Stimulated activated naive CD8-positive, alpha-beta T cell treated with anti-CD3 and anti-CD28 coated beads, Interleukin-15, Interleukin-2, amounts not matched to agents 100 U/mL and 50 U/mL, for 24 hours (primary cell): Measurements from ENCODE around the gene YES1.
A peak's percentile ranks its signal among the peaks of the same experiment; 100 is the strongest.
"Not testable (repeated sequence)": the region's sequence is repeated elsewhere in the genome, so short reads cannot be mapped to it uniquely, and the experiment has no call there.

Experiments
- ATAC-seq: fragments of 150-1000 bp; cut with Tn5 transposase; one replicate; pipeline ENCODE4 v1.10.0; 2021
- DNase-seq: peaks from one replicate; pipeline ENCODE4 v3.0.0; 2021

Gene YES1

DNA sequence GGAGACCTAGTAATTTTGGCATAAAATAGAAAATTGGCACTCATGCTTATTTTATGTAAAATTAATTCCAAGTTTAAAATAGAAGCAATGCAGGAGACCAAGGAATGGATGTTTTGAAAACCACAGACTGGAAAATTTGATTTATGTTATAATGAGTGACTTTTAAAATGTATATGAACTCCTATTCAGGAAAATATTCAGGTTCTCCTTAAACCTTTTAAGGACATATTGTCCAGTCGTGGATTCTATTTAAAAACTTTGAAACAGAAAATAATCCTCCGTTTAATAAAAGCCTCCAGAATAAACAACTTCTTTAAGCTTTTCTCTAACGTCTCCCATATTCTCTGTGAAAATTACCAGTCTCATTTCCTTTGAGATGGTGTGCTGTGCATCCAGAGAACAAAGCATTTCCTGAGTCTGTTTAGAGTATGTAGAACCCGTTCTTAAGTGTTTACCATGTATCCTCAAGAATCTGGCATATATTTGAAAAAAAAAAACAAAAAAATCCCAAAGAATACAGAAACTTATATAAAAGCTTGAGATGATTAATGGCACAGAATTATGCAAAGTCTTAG, 8.6 kb upstream of the YES1 start:
- DNase-seq (no peak), ATAC-seq (no peak)

DNA sequence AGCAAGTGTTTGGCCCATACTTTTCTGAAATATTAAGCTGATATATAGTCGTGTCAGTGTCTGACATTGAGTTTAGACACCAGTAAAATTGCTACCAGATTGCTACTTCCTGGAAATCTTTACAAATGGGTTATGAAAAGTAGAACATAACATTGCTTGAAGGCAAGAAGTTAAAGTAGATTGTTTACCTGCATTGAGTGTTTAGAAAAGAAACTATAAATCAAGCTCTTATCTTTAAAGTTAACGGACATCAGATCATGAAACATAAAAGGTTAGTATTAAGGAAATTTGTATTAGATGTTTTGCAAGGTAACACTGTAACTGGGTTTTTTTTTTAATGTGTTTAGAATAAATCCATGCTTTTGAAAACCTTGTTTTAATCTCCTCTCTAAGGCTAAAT, 4.8 kb upstream of the YES1 start:
- DNase-seq (no peak), ATAC-seq (no peak)

DNA sequence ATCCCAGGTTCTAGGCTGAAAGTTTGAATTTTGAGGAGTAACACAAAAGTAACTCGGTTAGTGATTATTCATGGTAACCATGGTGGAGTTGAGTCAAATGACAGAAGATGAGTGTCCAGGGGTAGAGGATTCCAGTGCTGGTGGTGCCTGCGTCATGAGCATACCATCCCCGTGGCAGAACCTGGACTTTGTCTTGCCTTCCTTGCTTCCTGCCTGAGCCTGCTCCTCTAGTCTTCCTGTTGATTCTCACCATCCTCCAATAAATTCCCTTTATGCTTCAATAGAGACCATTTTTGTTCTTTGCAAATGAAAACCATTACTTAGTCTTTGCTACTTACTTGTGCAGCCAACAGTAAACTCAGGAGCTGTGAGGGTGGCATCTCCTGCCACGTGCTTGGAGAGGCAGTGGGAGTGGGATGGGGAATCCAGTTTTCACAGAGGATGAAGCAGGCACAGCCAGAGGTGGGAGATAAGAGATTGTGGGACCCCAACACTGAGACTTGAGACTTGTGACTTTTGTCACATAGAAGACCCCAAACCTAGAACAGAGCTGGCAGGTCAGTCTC, 4.1 kb upstream of the YES1 start:
- ATAC-seq, result no peak
- DNase-seq, result no peak

- no peak for ATAC-seq
- no peak for DNase-seq
Observed at GRCh38 chr18:815353-815752, 3.3 kb upstream of the YES1 start.

DNA sequence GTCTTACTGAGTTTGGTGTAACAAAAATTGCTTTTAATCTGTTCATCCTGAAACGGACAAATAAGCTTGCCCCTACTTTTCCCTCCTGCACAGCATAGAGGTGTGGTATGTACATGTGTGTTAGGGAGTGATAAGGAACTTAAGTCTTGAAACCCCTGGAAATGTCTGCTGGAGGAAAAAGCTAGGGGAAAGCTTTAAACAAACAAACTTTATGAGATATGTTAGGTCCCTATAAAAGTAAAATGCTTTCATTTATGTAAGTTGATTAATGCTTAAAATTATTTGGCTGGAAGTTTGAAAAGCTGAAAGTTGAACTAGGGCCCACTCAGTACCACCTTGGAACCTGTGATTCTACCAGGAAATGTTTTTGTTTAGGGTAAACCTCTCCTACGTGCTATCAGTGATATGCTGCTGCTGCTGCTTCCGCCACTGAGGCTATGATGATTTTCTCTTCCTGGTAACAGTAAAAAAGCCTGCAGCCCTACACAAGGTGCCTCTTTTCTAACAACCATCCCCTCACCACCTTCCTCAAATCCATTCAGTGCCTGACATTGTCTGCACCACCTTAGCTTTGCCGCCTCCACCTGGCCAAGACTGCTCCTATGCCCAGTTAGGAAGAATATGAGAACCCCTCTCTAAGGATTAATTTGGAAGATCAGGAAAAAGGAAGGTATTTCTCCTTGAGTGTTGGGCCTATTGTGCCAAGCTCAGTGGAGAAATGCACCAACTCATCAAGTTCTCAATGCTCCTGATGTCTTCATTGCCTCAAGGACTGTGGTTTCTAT, 2.5 kb upstream of the YES1 start:
- ATAC-seq (no peak), DNase-seq (no peak)

- ATAC-seq (peak; percentile 45), DNase-seq (peak; percentile 59)
Observed at GRCh38 chr18:813172-814071, 1.4 kb upstream of the YES1 start.

DNA sequence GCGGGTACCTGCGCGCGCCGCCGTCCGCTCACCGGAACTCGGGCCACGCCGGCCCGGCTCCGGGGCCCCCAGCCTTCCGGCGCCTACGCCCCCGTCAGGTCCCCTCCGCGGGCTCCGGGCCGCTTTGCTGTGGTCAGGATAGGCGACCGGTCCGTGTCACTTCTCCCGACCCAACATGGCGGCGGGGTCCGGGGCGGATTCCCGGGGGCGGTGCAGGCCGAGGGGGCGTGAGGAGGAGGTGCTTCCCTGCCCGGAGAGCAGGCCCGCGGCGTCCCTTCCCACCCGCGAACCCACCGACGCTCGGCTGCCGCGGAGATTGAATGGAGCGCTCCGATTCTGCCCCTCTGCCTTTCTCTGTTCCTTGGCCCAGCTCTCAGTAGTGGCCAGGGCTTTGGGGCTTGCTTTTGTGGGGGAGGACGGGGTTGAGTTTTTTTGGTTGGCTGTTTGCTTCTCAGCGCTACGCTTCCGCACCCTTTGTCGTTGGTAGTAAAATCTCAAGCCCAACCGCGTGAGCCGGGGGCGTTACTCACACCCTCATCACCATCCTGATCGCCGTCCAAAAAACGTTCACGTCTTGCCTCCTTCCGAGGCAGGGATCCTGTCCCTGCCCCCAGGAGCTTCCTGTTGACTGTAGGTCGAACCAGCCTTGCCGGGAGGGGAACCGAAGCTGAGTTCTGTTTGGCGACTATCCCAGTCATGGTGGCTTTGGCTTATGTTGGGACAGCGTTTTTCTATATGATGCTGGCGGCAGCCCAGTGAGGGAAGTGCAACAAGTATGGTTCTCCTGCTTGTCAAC, 532 bp upstream of the YES1 start:
- peak; percentile 70 for ATAC-seq

GRCh38 chr18:811182-811891, 705 bp downstream of the YES1 start:
- peak; percentile 33 for DNase-seq
- no peak for ATAC-seq

More for the DNA sequence above, 532 bp upstream of the YES1 start:
- peak; percentile 82 for DNase-seq

GRCh38 chr18:809985-810642, 1.9 kb downstream of the YES1 start:
- no peak for DNase-seq

DNA sequence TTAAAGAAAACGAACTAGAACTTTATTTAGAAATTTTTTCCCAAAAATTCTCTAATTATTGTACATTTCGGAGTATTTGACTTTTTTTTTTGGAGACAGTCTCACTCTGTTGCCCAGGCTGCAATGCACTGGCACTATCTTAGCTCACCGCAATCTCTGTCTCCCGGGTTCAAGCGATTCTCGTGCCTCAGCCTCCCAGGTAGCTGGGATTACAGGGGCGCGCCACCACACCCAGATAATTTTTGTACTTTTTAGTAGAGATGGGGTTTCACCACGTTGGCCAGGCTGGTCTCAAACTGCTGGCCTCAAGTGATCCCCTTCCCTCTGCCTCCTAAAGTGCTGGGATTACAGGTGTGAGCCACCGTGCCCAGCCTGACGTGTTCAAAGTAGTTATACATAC, 2.8 kb downstream of the YES1 start:
- not testable (repeated sequence) for DNase-seq, ATAC-seq

More at GRCh38 chr18:809985-810642, 1.9 kb downstream of the YES1 start:
- ATAC-seq, result no peak

- DNase-seq, result no peak
- ATAC-seq, result no peak
Observed at GRCh38 chr18:808502-808901, 3.5 kb downstream of the YES1 start.

GRCh38 chr18:808086-808485, 4.0 kb downstream of the YES1 start:
- DNase-seq (no peak), ATAC-seq (no peak)

GRCh38 chr18:805755-806110, 6.3 kb downstream of the YES1 start:
- DNase-seq (no peak), ATAC-seq (no peak)

GRCh38 chr18:805008-805754, 6.9 kb downstream of the YES1 start:
- no peak for ATAC-seq
- DNase-seq, result no peak

GRCh38 chr18:801137-801536, 10.9 kb downstream of the YES1 start:
- DNase-seq, result no peak

DNA sequence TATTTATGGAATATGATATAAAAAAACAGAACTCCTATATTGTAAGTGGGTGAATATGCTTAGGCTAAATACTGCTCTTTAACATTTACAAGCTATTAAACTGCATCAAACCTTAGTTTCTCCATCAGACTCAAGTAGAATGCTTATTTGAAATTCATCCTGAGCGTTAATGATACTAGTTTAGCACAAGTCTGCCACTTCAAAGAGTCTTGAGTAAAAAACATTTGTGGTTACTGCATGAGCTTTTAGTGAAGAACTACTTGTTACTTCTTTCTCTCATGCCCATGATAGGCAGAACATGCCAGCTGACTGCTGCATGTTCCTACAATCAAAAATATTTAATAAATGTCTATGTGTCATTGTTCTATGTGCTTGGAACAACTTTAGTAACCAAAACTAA, 12.1 kb downstream of the YES1 start:
- ATAC-seq, result no peak

More at GRCh38 chr18:801137-801536, 10.9 kb downstream of the YES1 start:
- no peak for ATAC-seq

DNA sequence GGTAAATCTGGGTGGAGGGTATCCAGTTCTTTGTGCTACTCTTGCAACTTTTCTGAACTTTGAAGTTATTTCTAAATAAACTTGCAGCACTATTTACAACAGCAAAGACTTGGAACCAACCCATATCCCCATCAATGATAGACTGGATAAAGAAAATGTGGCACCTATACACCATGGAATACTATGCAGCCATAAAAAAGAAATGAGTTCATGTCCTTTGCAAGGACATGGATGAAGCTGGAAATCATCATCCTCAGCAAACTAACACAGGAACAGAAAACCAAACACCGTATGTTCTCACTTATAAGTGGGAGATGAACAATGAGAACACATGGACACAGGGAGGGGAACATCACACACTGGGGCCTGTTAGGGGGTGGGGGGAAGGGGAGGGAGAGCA, 16.7 kb downstream of the YES1 start:
- not testable (repeated sequence) for DNase-seq, ATAC-seq

More for the DNA sequence above, 12.1 kb downstream of the YES1 start:
- DNase-seq, result no peak

DNA sequence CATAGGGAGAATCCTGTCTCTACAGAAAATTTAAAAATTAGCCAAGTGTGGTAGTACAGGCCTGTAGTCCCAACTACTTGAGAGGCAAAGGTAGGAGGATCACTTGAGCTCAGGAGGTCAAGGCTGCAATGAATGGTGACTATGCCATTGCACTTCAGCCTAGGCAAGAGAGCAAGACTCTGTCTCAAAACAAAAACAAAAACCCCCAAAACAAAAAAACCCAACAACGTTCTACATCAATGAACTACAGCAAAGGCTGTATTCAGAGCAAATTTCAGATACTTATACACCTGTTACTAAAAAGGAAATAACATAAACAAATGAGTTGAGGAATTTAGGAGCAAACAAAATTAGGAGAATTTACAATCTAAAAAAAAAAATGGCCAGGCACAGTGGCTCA, 22.6 kb downstream of the YES1 start:
- DNase-seq (no peak), ATAC-seq (no peak)

- no peak for ATAC-seq
- DNase-seq, result no peak
Observed at GRCh38 chr18:785242-785641, 26.8 kb downstream of the YES1 start.
